GM19328 (cell line): Measurements from ENCODE around the gene SMIM21.

Experiments used
- ATAC-seq: cut with Tn5 transposase; IDR thresholded peaks from one replicate; pipeline ENCODE4 v1.9.1; 2021; ENCODE audit warnings: mild to moderate bottlenecking, moderate library complexity; ENCODE audit not compliant: unreplicated experiment

The SMIM21 gene

GRCh38 chr18:75378376-75379315 lies 48.9 kb downstream of the SMIM21 start:
- ATAC-seq: no peak

DNA sequence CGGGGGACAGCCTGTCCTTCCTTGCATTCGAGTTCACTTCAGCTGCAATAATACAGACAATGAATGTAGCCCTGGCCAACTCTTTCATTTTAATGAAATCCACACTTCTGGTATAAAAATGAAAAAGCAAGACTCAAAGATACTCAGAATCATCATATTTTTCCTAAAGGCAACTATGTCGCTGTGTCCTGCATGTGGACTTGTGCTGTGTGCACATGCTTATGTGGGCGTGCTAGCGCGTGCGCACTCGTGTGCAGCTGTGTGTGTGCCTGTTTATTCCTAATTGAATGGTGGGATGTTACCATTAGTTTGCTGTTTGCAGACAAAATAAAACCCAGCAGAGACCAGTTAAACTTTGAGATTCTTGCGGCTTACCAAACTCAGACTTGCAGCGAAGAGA lies 49.6 kb downstream of the SMIM21 start:
- ATAC-seq: no peak

GRCh38 chr18:75377258-75377657 lies 50.2 kb downstream of the SMIM21 start:
- ATAC-seq: no peak

DNA sequence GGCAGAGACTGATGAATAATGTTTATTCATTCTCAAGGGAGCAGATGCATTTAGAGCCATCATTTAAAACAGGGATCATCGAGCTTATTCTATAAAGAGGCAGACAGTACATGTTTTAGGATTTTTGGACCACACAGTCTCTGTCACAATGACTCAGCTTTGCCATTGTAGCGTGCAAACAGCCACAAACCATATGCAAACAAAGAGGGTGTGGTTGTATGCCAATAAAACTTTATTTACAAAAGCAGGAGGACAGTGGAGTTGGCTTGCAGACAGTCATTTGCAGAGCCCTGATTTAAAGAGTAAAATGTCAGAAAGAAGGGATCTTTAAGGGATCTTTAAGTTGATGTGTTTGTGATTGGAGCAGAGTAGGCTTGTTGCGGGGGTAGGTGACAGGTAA lies 51.5 kb downstream of the SMIM21 start:
- ATAC-seq: no peak

GRCh38 chr18:75375341-75375740 lies 52.2 kb downstream of the SMIM21 start:
- ATAC-seq: no peak

- no peak for ATAC-seq
These were observed 53.0 kb downstream of the SMIM21 start for GRCh38 chr18:75374466-75374865.

- ATAC-seq: no peak
These were observed 58.3 kb downstream of the SMIM21 start for GRCh38 chr18:75369026-75369721.

GRCh38 chr18:75365837-75366236 lies 61.7 kb downstream of the SMIM21 start:
- no peak for ATAC-seq

DNA sequence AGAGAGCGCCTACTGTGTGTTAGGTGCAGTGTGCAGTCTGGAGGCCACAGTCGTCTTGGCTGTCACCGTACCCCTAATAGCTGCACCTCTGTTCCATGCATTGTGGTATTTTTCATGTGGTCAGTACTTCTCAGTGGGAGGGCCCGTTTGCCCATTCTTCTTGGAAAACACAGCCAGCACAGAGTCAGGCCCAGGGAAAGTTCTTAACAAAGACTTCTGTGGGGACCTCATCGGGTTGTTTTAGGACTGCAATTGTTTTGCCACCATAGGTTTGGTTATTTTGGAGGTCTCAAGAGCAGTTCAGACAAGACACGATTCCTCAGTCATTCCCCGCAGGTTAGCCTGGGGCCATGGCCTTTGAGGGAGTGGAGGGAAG lies 62.3 kb downstream of the SMIM21 start:
- no peak for ATAC-seq

- no peak for ATAC-seq
These were observed 62.8 kb downstream of the SMIM21 start for GRCh38 chr18:75364512-75365253.

- no peak for ATAC-seq
These were observed 63.9 kb downstream of the SMIM21 start for GRCh38 chr18:75363446-75364225.

DNA sequence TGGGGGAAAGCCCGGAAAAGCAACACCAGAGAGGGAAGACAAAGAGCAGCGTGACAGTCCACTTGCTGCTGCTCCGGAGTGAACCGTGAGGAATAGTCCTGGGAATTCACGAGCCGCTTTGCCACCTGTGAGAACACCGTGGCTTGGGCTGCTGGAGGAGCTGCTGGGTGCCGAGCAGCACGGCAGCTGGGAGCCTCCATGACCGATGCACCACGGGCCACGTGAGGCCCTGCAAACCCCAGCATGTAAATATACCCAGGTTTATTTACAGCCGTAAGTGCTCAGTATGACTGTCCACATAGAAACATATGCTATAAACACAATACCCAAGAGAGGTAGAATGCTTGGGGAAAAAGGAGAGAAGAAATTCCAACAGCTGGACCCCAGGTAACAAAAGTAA lies 65.1 kb downstream of the SMIM21 start:
- no peak for ATAC-seq

GRCh38 chr18:75360941-75361340 lies 66.6 kb downstream of the SMIM21 start:
- no peak for ATAC-seq

DNA sequence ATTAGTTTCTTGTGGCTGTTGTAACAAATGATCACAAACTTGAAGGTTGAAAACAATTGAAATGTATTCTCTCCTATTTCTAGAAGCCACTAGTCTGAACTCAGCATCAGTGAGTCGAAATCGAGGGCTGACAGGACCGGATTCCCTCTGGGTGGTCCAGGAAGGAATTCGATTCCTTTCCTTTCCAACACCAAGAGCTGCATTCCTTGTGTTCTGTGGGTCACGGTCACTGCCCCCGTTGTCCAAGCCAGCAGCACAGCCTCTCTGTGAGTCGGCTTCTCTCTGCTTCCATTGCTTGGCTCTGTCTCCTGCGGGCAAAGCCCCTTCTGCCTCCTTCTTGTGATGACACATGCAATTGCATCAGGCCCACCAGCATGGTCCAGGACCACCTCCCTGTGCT lies 67.3 kb downstream of the SMIM21 start:
- ATAC-seq: no peak
